ENCODE data around the gene MICAL3.
"Not testable (repeated sequence)": the region's sequence is repeated elsewhere in the genome, so short reads cannot be mapped to it uniquely, and the experiment has no call there.

Gene MICAL3

DNA sequence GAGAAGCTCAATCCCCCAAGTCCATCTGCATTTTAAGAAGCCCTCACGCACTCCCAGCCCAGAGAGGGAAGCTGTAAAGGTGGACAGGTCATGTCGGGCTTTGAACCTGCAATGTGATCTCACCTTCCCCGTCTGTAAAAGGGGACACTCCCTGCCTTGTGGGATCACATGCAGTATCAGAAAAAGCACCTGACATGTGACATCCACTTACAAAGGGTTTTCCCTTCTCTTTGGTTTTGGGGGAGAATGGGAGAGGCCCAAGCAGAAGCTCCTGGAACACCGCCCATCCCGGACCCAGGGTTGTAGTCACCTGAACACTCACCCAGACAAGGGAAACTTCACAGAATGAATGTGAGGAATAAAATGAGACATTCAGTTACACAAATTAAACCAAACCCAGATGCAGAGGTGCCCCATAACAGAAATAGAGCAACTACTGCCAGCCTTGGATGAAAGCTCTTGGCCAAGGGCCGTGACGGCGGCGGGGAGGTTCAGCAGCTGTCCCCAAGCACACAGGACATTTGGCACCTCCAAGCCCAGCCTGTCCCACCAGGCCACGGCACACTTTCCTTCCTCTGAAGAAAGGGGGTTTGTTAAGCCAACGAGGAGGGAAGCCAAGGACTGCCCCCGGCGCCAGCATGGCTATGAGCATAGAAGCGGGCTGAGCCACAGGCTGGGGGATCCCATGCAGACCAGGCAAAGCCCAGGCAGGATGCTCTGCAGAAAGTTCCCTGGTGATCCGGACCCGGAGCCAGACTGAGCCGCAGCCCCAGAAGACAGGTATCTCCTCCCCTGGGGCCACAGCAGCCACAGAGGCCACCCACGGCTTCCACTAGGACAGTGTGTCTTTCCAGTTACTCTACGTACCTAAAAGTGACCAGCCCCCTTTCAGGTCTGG lies 253.9 kb downstream of the MICAL3 start:
- no peak for DNase-seq

DNA sequence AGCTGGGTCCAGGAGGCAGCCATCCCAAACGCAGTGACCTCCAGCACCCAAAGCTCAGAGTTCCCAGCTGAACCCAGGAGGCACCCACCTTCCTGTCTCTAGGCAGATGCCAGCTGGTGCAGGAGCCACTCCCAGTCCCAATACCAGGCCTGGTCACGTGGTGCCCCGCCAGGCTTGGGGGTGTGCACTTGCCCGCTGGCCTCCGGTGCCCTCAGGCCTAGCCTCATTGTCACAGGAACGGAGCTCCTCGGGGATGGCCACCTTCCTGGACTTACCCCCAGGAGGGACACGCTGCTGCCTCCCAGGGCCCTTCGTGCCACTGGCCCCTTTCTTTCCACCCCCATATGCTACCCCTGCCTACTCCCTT lies 254.7 kb downstream of the MICAL3 start:
- no peak for DNase-seq

GRCh38 chr22:17769013-17769715 lies 255.2 kb downstream of the MICAL3 start:
- no peak for DNase-seq

DNA sequence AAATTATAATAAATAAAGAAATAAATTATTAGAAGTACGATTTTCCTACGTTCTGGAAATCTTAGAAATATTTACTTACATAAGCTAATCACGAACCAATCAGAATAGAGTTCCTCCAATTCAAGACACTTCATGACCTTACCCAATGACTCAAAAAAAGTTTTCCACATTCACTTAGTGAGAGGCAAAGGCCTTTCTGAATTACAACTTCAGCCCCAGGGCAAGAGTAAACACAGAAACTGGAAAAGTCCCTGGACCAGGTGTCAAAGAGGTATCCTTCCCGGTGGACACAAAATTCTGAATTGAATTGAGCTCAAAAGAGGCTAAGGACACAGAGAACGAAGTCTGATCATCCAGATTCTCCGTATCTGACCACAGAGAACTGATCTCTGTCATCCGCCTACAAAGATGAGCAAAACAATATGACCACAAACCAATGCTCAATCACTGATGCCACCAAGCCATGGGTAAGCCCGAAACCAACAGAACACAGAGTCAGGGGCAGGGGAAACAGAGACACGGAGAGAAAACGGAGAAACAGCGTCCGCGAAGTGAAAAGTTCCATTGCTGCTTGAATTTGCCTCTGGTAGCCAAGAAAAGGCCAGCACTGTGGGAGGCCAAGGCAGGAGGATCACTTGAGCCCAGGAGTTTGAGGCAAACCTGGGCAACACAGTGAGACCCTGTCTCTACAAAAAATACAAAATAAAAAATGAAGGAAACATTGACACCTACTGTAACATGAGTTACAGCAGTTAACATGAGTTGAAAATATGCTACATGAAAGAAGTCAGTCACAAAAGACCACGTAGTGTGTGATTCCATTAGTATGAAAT lies 256.9 kb downstream of the MICAL3 start:
- DNase-seq = no peak

DNA sequence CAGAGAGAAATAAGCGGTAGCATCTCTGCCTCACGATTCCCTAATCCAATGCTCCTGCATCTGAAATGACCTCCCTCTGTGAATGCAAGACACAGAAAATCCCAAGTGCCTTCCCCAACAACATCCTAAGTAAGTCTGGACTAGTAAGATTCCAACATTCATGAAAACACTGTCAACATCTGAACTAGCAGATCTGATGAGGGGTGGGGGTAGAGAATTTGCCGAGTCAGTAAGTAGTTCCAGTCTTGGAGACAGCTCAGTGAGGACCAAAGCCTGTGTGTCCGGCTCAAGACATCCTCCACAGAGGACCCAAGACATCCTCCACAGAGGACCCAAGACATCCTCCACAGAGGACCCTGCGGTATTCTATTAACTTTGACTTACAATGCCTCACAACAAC lies 259.5 kb downstream of the MICAL3 start:
- DNase-seq = not testable (repeated sequence)

DNA sequence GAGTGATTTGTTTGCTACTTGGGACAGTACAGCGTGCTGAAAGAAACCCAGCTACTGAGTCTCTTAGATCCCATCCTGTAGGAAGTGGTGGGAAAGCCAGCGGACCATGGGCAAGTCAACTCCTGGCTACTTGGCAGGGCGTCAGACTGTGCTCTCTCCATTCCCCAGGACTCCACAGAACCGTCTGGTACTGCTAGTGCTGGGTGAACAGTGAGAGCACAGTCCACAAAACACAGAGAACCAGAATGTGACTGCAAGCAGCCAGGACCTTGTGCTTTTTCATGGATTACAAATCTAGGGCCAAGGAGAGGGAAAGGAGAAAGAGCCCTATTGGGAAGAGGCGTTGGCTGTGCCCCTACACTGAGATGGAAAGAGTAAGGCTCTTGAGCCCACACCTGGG lies 260.3 kb downstream of the MICAL3 start:
- no peak for DNase-seq

GRCh38 chr22:17763442-17763841 lies 260.9 kb downstream of the MICAL3 start:
- DNase-seq = not testable (repeated sequence)

DNA sequence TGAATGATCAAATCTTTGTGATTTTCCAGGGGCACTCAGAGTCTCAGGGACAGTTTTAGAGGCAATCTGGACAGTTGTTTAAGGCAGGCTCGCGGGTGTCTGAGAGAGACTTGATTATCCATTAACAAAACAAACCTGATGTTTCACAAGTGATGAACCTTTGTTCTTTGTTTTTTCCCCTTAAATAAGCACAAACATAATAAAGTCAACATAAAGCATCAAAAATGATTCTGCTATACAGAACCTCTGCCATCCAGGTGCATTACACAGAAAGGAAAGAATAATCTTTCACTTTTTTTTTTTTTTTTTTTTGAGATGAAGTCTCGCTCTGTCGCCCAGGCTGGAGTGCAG lies 263.2 kb downstream of the MICAL3 start:
- no peak for DNase-seq

- no peak for DNase-seq
These were observed 270.0 kb downstream of the MICAL3 start for GRCh38 chr22:17754233-17754925.

DNA sequence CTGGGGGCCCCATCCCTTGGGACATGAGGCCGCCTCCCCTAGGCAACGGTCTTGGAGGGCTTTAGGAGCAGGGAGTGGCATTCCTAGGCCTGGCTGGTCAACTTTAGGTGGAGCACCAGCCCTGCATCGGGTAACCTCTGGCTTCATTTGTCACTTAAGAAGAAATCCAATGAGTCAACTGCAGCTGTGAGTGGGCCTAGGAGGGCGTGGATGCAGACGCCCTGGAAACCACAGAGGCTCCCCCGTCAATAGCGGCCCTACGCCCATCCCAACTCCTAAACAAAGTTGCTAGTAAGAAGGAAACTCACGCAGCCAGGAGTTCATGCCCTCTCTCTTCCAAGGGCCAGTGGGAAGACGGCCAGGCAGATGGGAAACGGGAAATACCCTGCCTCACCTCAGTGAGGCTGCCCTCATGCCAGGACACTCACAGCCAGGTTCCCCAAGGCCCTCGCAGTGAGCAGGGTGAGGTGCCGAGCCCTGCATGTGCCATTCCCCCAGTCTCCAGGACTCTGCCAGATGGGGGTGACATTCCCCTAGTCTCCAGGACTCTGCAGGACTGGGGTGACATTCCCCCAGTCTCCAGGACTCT lies 270.9 kb downstream of the MICAL3 start:
- no peak for DNase-seq

DNA sequence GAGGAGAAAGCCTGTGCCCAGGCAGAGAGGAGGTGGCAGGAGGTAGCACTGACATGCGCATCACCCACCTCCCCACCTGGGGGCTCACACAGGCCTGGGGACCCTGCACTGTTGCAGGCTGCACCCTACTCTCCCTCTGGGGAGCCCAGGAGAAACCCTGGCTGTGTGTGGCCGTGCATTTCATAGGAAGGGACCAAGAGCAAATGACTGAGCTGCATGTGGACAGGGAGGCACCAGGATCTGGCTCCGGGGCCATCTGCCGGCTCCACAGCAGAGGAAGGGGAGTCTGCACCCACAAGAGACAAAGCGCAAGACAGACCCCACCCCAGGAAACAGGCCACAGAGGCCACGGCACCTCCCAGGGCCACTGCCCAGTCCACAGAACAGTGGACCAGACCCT lies 272.8 kb downstream of the MICAL3 start:
- no peak for DNase-seq

DNA sequence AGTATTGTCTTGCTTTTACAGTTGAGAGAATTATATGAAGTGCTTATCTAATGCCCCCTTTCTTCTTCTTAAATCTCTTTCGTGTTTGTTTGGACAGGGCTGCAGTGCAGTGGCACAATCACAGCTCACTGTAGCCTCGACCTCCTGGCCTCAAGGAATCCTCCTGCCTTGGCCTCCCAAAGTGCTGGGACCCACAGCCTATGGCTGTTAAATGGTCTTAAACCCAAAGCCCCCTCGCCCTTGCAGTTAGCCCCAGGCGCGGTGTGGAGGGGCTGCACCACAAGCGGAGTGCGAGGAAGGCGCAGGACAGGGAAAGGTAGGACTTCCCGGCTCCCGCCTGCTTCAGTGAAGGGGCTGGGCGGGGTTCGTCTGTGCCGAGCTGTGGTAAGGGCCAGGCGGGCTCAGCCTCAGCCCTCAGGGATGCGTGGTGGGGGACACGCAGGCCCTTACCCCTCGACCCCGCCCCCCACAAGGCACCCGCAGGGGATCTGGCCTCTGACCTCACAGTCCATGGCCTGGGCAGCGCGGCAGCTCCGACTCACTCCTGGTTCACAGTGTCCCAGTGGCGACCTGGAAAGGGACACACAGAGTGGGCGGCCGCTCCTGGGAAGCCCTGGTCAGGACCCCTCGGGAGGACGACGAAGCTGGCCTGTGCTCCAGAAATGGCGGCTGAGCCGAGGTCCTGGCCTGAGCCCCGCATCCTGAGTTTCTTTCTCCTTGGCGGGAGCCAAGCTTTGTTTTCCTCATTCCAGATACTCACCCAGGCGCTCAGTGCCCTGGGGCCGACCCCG lies 274.6 kb downstream of the MICAL3 start:
- DNase-seq = peak; percentile 21

DNA sequence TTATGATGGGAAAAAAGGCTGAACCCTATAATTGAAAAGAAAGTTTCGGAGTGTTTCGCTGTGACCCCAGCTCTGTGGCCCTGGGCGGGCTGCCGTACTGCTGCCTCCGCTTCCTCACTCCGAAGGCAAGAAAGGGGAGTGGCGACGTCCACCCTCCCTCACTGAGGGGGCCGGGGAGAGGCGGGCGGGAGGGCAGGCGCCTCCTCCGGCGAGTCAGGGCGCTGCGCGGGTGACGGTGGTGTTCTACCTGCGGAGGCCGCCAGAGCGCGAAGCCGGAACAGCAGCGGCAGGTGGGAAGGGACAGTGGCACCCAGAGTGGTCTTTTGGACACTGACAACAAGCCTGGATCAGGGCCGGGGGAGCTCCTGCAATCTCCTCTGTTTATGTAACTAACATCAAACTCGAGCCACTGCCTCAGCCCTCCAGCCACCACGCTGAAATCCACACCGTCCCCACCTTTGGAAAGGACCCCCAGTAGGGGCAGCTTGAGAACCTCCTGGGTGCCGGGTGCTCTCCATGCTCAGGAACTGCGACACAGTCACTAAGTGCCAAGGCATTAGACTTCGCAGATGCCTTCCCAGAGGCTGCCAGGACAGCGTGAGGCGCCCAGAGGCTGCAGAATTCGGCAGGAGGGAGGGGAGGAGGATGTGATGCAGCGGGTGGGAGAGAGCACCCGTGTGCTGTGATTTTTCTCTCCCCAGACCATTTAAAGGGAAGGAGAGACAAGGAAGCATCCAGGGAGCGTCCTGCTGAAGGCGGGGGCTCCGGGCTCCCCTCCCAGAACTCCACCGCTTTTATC lies 275.6 kb downstream of the MICAL3 start:
- no peak for DNase-seq

GRCh38 chr22:17746916-17747315 lies 277.4 kb downstream of the MICAL3 start:
- DNase-seq = no peak

GRCh38 chr22:17744430-17744829 lies 279.9 kb downstream of the MICAL3 start:
- DNase-seq = no peak

DNA sequence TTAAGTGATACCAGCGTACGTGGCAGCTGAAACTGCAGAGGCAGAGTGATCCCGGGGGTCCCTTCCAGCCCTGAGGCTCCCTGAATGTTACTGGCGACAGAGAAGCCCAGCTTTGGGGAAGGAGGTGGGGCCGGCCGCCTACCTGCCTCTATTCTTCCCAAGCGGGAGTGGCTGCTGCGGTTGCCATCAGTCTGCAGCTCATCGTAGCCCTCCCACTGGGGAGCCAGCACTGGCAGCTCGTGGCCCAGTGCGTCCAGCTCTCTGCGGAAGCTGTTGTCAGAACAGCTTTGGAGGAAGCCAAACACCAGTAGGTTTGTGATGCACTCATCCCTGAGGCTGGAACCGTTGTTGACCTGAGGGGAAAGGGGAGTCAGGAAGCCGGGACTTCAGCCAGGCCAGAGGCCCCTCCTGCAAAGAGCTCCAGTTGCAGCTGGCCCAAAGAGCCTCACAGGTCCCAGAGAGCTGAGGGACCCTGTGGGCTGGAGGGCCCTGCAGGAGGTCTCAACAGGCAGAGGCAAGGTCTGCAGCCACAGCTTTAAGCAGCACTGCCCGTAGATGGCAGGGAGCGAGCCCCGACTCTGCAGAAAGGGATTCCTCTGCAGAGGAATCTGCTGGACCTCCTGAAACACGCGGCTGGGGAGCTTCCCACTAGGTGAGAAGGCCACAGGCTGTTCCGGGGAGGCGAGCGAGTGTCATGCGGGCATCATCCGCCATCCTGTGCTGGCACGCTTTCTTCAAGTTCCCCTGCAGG lies 280.5 kb downstream of the MICAL3 start:
- no peak for DNase-seq

- DNase-seq = peak; percentile 91
These were observed 281.8 kb downstream of the MICAL3 start for GRCh38 chr22:17742527-17742902.

- no peak for DNase-seq
These were observed 282.4 kb downstream of the MICAL3 start for GRCh38 chr22:17741866-17742526.

DNA sequence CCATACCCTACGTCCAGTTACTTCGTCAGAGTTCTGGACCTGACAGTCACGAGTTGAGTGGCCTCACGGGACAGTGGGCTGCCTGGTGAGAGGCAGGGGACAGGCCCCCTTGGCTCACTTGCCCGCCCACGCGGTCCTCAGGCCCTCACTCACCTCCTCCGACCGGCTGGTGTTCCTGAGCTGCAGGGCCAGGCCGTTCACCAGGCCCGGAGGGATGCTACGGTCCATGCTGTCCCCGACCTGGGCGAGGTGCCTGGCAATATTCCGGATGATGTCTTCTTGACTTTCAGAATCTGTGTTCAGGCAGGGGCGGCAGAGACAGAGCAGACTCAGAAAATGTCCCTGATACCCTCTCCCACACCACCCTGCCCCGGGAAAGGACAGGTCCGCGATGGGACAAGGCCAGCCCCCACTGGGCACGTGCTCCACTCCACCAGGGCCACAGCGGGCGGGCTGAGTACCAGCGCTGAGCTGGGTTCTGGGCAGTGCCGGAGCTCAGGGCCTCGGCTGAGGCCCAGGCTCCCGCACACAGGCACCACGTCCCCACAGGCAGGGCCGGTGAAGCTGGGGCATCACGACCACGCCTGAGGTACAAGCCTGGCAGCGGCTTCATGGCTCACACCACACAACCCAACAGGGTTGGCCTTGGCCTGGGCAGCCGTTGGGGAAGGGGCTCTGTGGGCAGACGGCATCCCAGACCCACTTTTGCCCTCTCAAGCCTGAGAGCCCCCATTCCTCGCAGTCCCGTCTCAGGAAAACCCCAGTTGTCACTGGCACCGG lies 285.0 kb downstream of the MICAL3 start:
- DNase-seq = no peak

All from eye (tissue), 1 donor.